ENCODE measurements around the gene LTK.

- TF ChIP-seq CTCF (IDR thresholded peaks at IDR 0.05; ENCODE audit: low read depth, low read length, poor library complexity, severe bottlenecking) (no peak), EZH2phosphoT487 (IDR thresholded peaks at IDR 0.05; ENCODE audit: borderline replicate concordance, low read length) (no peak)
Measured at GRCh38 chr15:41530363-41530956, 16.8 kb upstream of the LTK start.
